Mammary epithelial cell (primary cell): ENCODE results near the gene ME2.

Source experiments
- CTCF ChIP-seq, 2 donors: IDR thresholded peaks in 1 of 2; conservative IDR thresholded peaks in 1 of 2; 2 replicates each; pipeline ENCODE4 v1.5.1; 2011 to 2012; ENCODE audit warnings: inconsistent platforms in 2 of 2, low read length in 2 of 2, mild to moderate bottlenecking in 2 of 2, control low read depth in 1 of 2, low read depth in 1 of 2; ENCODE audit not compliant: insufficient read depth in 1 of 2; ENCODE audit errors: extremely low read depth in 1 of 2
- EZH2 ChIP-seq: IDR thresholded peaks from 2 replicates; pipeline ENCODE4 v1.6.1; 2012; ENCODE audit warnings: low read length, inconsistent platforms, borderline replicate concordance

DNA sequence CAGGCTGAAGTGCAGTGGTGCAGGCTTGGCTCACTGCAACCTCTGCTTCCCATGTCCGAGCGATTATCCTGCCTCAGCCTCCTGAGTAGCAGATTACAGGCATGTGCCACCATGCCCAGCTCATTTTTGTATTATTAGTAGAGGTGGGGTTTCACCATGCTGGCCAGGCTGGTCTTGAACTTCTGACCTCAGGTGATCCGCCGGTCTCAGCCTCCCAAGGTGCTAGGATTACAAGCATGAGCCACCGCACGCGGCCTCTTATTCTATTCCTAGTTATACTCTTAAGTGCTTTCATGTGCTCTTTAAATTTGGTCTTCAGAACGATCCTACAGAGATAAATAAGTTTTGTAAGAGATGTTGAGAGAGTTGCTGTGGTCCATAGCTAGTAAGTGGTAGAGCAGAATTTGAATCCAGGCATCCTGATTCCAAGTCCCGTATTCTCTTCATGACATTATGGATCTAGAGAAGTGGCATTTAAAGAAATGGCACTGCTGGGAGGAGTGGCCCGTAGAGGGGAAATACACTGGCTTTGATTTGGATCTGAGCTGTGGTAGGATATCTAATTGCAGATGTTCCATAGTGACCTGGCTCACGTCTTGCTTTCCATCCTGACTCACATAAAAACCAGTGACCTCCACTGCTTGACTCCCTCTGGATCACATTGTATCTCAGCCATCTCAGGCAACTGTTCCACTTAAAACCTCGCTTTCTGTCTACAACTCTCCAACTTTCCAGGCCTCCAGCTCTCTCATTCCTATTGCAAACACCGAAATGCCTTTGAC is 22.8 kb upstream of the ME2 start:
- no peak for TF ChIP-seq CTCF (conservative IDR thresholded peaks at IDR 0.05 in 1 of 2, IDR thresholded peaks at IDR 0.05 in 1 of 2; ENCODE audit: extremely low read depth in 1 of 2, insufficient read depth in 1 of 2, low read depth in 1 of 2, low read length in 2 of 2)
- no peak for TF ChIP-seq EZH2
